NCI-H2227 treated with DMSO at 0.1 percent for 48 hours (cell line): Measurements from ENCODE around the gene MTHFD1L.
"Not testable (repeated sequence)": the region's sequence is repeated elsewhere in the genome, so short reads cannot be mapped to it uniquely, and the experiment has no call there.

Source experiments
- DNase-seq: peaks from one replicate; lab custom pipeline; 2025; lab: John Stamatoyannopoulos, UW

The MTHFD1L gene

DNA sequence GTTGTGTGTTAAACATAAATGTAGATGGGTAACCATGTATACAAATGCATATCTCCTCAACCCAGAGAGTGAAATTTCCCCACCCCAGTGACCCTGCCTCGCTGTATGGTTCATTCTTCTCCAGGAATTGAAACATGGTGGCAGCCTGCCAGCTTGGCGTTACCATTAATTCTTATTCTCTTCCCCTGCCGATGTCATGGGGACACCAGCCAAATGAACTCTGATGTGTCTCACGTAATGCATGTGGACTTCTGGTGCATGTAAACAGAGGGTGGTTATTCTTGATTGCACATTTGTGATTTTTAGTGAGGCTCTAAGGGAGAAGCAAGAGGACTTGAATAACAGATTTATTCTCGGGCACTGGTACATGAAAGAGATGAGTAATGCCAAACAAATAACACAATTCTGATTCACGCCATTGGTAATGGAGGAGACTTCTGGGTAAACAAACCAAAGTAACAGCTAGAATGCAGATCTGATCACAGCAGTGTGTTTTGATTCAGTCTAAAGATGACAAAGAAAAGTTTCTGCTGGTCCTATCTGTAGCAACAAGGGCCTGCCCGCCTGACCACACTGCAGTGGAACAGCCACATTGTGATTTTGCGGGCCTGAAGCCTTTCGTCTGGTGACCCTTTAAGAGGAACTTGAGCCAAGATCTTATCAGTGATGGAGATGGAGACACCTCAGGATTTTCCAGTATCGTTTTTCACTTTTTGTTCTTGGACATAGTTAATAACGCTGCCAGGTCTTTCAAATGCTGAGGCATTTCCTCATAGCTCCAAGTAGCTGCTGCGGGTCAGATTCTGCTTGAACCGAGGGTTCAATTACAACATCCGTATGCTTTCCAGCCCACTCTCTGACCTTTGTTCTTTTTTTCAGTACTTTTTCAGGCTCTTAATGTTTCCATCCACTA, 202.4 kb downstream of the MTHFD1L start:
- no peak for DNase-seq

DNA sequence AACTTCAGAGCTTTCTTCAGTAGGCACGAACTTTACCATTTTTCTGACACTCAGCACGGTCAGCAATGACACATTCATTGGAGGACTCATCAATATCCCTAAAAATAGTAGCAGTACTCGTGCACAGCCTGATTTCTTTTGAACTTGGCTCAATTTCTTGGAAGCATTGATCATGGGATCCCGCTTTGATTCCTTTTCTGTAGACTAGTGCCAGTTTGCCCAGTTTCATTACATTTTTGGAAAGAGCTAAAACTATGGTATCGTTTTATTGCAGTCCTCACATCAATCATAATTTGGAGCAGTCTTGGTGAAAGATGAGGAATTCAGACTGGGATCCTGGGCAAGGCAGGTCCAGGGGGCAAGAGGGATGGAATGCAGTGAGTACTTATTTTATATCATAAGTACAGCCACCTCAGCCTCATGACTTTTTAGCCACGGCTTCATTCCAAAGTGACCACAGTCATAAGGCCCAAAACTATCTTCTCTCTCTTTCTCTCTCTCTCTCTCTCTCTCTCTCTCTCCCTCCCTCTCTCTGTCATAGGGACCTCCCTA, 203.3 kb downstream of the MTHFD1L start:
- DNase-seq = no peak

DNA sequence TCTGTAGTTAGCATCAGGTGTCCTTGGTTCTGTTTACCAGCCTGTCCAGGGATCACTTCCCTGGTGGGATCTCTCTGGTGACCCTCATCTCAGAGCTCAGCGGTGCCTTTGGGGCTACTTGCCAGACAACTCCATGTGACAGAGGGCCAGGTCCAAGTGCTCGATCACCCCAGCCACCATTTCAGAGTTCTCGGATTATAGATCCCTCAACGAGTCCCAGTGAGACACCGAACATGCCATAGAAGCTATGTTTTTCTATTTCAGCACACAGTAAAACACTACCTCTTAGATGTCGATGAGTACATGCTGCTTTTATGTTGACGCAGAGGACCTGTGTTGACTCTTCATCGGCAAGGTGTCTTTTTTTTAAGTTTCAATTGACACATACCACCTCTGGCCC, 204.1 kb downstream of the MTHFD1L start:
- DNase-seq = no peak

DNA sequence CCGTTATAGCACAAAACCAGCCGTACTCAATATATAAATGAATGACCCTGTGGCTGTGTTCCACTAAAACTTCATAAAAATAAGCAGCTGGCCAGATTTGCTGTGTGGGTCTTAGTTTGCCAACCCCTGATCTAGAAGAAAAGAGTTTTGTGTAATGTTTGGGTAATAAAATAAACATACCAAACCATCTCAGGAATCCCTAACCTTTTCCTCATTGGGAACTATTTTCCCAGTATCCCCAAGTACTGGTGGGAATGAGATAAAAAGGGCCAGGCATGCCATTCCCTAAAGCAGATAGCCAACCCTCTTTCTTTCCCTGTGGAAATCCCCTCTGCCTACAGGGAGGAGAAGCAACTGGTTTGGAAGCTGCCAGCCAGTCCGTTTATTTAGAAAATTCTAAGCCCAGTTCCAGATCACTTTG, 205.1 kb downstream of the MTHFD1L start:
- no peak for DNase-seq

DNA sequence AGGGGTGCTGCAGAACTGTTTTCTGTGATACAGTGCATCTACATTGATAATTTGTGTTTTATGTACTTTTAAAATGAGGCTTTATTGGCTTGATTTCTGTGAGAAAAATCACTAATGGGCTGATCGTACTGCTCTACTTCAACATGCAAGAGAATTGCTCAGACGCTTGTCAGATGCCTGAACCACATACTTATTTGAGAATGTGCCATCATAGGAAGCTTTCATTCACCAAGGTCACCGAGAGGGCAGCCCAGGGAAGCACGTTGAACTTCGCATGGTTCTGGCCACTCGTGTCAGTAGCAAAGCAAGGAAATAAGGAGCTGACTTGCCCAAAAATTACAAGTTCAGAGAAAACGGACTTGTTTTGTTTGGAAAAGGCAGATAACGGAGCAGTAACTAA, 205.8 kb downstream of the MTHFD1L start:
- no peak for DNase-seq

DNA sequence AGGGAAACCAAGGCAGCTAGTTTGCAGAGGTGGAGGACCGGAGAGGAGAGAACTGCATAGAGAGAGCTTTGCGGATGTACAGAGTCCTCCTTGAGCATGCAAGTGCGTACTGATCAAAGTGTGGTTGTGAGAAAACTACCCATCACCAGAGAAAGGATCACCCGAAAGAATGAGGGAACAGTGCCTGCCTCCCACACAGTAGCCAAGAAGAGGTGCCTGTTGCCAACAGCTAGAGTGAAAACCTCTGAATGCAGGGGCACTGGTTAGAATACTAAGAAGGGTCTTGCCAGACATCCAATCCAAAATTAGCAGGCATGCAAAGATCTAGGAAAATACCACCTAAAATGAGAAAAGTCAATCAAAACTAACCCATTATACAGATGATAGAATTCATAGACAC, 207.6 kb downstream of the MTHFD1L start:
- DNase-seq = no peak

DNA sequence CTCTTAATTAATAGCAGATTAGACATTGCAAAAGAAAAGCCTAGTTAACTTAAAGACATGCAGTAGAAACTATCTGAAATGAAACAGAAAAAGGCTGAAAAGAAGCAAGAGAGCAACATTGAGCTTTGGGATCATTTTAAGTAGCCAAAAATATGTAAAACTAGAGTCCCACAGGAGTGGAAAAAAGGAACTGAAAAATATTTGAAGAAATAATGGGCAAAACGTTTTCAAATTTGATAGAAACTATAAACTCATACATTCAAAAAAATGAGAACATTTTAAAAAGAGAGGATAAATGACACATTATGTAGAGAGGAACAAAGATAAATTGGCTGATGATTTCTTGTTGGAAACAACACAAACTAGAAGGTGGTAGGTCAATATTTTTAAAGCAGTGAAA, 208.2 kb downstream of the MTHFD1L start:
- no peak for DNase-seq

DNA sequence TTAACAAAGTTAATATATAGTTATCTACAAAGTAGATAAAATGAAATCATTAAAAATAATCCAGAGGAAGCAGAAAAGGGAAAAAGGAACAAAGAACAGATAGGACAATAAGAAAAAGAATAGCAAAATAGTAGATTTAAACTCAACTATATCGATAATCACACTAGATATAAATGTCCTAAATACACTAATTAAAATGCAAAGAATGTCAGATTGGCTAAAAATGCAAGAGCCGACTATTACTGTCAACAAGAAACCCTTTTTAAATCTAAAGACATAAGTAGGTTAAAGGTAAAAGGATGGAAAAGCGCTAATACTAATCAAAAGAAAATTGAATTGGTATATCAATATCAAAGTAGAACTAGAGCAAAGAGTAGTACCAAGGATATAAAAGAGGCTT, 209.5 kb downstream of the MTHFD1L start:
- DNase-seq = no peak

DNA sequence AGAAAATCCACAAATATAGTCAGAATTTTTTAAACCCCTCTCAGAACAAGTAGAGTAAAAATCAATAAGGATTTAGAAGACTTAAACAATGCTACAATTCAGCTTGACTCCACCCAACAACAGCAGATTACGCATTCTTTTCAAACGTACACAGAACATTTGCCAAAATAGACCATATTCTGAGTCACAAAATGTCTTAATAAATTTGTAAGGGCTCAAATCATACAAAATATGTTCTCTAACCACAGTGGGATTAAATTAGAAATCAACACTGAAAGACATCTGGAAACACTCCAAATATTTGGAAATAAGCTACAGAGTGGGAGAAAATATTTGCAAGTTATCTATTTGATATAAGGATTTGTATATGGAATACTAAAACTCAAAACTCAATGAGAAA, 210.0 kb downstream of the MTHFD1L start:
- DNase-seq = no peak

DNA sequence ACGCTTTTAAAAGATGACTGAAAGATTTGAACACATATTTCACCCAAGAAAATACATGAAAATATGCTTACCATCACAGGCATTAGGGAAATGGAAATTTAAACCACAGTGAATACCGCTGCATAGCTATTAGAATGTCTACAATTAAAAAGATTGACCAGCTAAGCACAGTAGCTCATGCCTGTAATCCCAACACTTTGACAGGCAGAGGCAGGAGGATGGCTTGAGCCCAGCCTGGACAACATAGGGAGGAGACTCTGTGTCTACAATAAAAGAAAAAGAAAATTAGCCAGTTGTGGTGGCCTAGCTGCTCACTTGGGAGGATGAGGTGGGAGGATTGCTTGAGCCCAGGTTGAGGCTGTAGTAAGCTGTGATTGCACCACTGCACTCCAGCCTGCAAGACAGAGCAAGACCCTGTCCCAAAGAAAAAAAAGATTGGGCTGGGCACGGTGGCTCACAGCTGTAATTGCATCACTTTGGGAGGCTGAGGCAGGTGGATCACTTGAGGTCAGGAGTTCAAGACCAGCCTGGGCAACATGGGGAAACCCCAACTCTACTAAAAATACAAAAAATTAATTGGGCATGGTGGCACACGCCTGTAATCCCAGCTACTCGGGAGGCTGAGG, 210.5 kb downstream of the MTHFD1L start:
- DNase-seq = no peak

DNA sequence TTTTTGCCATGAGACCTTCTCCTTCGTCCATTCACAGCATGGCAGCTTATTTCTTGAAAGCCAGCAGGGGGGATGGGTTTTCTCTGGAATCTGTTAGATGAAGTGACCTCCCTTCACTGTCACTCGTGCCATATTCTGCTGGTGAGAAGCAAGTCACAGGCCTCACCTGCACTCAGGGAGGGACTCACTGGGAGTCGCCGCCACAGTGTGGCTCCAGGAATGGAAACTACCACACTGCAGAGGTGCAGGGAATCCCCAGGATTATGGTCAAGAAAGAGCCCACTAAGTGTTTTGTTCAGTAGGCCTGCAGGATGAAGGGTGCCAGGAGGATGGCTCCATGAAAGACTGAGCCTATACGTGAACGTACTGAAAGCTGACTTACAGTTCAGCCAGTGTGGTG, 213.2 kb downstream of the MTHFD1L start:
- DNase-seq = no peak

DNA sequence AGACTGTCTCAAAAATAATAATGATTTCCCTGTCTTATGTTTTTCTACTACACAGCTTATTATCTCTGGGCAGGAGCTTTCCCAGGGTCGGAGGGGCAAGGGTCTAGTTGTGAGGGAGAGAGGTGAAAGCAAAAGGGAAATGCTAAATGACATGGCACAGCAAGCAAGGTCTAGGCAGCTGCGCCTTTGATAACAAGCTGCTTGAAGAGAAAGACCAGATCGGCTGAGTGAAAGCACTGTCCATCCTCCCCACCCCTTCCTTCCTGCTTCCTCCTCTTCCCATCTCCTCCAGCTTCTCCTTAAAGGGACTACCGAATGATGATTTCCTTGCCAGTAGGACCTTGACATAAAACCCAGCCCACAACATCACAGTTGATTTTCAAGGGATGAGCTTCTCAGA, 216.2 kb downstream of the MTHFD1L start:
- no peak for DNase-seq

DNA sequence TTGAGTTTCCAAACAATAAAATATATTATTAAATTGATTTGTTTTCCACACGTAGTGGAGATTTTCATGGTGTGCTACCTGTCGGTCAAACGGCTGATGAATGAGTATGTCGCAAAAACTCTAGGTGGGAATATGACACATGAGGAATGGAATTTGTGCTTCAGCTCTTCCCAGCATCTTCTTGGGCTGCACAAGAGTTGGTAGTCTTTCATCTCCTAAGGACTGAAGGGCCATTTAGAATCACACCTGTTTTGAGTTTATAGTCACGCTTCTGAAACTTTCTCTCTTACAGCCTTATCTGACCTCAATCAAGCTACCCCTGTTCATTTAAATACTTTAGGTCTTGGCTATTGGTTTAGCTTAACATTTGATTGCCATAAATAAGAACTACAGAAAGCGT, 216.6 kb downstream of the MTHFD1L start:
- no peak for DNase-seq

DNA sequence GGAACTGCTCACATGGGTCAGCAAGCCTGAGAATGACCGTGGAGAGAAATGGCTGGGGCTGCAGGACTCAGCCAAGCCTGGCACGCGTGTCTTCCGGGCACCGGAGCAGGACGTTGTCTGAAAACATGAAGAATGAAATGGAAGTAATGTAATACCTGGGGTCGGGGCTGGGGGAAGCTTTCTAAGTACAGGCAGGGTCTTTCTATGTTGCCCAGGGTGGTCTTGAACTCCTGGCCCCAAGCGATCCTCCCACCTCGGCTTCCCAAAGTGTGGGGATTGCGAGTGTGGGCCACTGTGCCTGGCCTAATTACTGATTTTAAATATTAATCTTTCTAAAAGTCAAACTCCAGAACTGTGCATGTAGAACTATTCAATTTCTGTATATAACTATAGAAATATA, 218.8 kb downstream of the MTHFD1L start:
- DNase-seq = no peak

DNA sequence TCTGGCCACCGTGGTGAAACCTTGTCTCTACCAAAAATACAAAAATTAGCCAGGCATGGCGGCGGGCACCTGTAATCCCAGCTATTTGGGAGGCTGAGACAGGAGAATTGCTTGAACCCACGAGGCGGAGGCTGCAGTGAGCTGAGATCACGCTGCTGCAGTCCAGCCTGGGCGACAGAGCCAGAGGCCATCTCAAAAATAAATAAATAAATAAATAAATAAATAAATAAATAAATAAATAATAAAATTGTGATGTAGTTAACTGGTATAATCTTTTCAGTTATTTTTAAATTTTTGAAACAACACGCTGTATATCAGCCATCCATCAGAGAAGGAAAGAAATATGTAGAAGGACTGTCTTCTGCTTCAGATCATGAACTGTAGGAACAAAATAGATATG, 221.6 kb downstream of the MTHFD1L start:
- DNase-seq = not testable (repeated sequence)

DNA sequence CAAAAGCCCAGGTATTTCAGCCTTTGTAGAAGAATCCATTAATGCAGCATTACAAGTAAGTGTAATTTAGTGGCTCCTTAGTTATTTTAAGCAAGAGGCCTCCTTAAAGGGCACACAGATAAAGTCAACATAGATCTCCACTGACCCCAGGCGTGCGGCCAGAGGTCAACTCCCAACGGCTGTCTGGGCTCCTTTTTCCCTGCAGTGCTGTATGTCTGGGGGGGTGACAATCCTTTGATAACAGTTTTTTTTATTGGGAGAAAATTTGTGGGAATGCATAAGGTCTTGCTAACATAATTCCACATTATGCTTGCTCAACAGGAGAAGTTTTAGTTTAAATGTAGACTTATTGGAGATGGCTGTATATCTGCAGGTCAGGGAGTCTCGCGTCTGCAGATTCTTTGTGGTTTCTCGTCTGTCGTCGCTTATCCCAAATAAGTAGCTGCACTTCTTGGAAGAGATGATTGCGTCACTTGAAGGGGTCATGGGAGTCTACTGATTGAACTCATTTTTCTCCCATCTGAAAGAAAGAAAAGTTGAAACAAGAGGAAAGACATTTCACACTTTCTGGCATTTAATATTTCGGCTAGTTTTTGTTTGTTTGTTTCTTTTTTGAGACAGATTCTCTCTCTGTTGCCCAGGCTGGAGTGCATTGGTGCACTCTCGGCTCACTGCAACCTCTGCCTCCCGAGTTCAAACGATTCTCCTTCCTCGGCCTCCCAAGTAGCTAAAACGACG, 222.5 kb downstream of the MTHFD1L start:
- DNase-seq = peak; percentile 9

DNA sequence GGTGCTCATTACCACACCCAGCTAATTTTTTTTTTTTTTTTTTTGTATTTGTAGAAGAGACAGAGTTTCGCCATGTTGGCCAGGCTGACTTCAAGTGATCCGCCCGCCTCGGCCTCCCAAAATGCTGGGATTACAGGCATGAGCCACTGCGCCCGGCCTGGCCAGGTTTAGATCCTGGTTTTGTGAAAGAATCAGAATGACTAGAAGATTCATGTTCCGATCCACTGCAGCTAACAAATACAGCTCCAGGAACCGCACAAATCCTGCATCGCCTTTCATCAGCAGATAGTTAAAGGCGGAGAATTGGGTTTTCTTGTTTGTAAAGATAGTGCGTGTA, 223.1 kb downstream of the MTHFD1L start:
- DNase-seq = no peak

DNA sequence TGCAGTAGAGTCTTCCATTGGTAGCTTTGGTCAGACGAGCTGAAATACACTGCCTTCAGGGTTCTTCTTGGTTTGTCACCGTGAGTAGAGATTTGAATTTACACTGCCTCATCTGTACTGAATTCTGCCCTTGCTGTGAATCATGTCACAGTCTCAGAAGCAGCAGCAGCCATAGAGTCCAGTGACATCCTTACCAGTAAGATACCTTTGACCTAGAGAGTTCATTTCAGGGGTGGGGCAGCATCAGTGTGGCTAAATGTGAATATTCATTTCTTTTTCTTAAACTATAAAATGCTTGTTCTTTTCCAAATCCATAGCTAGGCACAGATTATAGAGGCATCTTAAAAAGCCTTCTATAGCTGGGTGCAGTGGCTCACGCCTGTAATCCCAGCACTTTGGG, 223.5 kb downstream of the MTHFD1L start:
- no peak for DNase-seq

DNA sequence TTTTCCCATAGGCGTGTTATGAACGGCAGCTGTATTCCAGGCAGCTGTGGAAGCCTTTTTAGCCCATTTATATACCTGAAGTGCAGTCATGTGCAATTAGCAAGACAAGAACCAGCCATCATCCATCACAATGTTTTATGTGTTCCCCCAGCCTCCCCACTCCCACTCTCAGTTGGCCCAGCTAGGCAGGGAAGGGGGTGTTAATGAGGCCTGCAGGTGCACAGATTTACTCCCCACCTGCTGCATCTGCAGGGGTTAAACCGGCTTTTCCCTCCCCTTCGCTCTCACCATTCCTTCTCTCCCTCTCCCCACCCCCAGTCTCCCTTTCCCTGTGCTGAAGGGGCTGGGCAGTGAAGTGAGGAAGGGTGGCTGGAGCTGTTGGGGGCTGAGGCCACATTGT, 224.5 kb downstream of the MTHFD1L start:
- DNase-seq = peak; percentile 35

DNA sequence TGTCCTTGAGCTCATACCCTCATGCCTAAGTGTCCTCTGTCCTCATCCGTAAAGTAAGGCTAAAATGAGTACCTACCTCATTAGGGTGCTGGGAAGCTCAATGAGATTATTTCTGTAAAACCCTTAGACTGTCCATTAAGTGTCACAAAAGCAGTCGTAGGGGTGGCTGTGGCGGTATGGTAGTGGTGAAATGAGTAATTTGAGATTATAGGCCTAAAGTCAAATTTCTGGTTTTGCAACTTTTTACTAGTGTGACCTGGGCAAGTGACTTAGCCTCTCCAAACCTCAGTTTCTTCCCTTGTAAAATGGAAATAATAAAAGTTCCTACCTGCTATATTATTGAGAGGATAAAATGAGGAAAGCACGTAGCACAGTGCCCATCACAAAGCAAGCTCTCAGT, 226.1 kb downstream of the MTHFD1L start:
- no peak for DNase-seq

DNA sequence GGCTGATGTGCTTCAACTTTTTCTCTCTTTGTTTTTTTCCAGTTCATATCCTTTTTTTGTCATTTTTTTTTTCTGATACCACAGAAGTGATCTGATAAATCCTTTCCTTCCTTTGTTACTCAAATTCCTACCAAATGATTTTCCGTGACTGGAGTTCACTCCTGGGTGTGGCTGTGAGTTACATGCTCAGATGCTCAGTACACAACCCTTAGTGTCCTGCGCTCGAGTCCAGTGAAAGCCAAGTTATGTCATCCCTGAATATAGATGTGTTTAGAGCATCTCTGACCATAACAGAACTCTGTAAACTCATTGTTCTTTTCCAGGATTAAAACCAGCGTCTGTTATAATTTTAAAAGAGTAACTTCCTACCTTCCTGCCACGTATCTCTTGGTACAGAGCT, 227.1 kb downstream of the MTHFD1L start:
- no peak for DNase-seq

DNA sequence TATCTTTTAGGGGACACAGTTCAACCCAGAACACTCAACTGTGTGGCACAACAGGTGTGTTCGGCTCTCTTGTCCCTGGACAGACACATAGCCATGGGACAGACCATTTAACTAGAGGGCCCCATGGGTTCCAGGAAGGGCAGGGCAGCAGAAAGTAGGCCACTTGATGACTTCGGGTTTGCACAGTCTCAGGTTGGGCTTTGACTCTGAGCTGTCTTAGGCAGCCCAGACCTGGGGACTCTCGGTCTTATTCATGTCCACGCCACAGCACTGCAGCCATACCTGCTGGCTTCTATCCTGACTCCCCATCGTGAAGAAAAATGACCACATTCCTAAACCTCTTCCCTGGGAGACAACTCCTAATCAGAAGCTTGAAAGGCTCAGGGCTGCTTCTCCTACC, 228.2 kb downstream of the MTHFD1L start:
- no peak for DNase-seq
